ENCODE measurements around the gene MADCAM1.

DNA sequence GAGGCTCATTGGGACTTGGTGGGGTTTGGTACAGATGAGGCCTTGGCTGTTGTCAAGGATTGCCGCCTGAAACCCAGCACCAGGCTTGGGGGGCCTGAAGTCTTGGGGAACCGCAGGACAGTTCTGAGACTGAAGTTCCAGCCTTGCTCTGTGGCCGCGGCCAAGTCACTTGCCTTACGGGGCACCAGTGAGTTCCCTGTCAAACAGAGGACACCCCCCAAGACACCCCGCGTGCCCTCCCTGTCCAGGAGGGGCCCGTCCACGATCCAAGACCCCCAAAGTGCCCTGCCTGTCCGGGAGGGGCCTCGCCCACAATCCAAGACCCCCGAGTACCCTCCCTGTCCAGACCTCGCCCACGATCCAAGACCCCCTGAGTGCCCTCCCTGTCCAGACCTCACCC is 37.8 kb downstream of the MADCAM1 start:
- TF ChIP-seq, protein P1, sequence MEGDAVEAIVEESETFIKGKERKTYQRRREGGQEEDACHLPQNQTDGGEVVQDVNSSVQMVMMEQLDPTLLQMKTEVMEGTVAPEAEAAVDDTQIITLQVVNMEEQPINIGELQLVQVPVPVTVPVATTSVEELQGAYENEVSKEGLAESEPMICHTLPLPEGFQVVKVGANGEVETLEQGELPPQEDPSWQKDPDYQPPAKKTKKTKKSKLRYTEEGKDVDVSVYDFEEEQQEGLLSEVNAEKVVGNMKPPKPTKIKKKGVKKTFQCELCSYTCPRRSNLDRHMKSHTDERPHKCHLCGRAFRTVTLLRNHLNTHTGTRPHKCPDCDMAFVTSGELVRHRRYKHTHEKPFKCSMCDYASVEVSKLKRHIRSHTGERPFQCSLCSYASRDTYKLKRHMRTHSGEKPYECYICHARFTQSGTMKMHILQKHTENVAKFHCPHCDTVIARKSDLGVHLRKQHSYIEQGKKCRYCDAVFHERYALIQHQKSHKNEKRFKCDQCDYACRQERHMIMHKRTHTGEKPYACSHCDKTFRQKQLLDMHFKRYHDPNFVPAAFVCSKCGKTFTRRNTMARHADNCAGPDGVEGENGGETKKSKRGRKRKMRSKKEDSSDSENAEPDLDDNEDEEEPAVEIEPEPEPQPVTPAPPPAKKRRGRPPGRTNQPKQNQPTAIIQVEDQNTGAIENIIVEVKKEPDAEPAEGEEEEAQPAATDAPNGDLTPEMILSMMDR (IDR thresholded peaks at IDR 0.05), result no peak
- TF ChIP-seq POLR2A (IDR thresholded peaks at IDR 0.05), result no peak
- no peak for TF ChIP-seq EP300 (IDR thresholded peaks at IDR 0.05)

All from ovary (tissue), 3 donors.